B cell (primary cell): ENCODE results near the gene FARSB.

ENCODE experiments used
- CTCF ChIP-seq: fragments of 200-600 bp; IDR thresholded peaks from one replicate; pipeline ENCODE4 v1.8.0; 2022; ENCODE audit warnings: antibody characterized with exemption, mild to moderate bottlenecking
- EZH2 ChIP-seq: IDR thresholded peaks from 2 replicates; pipeline ENCODE4 v1.6.1; 2012; ENCODE audit warnings: borderline replicate concordance, low read depth, mild to moderate bottlenecking, moderate library complexity, low read length; ENCODE audit not compliant: insufficient read depth, poor library complexity, severe bottlenecking

GRCh38 chr2:222701233-222701632, 45.3 kb upstream of the FARSB start:
- peak; percentile 41 for TF ChIP-seq CTCF
- TF ChIP-seq EZH2, result no peak
